HUES6 (cell line): ENCODE results near the gene STAT5A.
"Not testable (repeated sequence)": the region's sequence is repeated elsewhere in the genome, so short reads cannot be mapped to it uniquely, and the experiment has no call there.

Experiments
- H3K27ac ChIP-seq: 2 replicates; pipeline ENCODE4 v1.7.0; 2013; ENCODE audit warnings: low read depth, mild to moderate bottlenecking, low read length, inconsistent platforms
- H3K27me3 ChIP-seq: 2 replicates; pipeline ENCODE4 v1.6.1; 2013; ENCODE audit warnings: low read length; ENCODE audit not compliant: control insufficient read depth, insufficient read depth
- H3K36me3 ChIP-seq: 2 replicates; pipeline ENCODE4 v1.6.1; 2013; ENCODE audit warnings: low read length; ENCODE audit not compliant: control insufficient read depth, insufficient read depth
- H3K4me1 ChIP-seq: 2 replicates; pipeline ENCODE4 v1.6.1; 2013; ENCODE audit warnings: low read length; ENCODE audit not compliant: control insufficient read depth, insufficient read depth
- H3K4me3 ChIP-seq: 2 replicates; pipeline ENCODE4 v1.5.1; 2013; ENCODE audit warnings: low read depth, low read length
- H3K9ac ChIP-seq: one replicate; pipeline ENCODE4 v1.6.1; 2013; ENCODE audit warnings: mild to moderate bottlenecking, low read length
- H3K9me3 ChIP-seq: 2 replicates; pipeline ENCODE4 v1.6.1; 2013; ENCODE audit warnings: low read depth, low read length; ENCODE audit not compliant: control insufficient read depth, insufficient read depth

The STAT5A gene

DNA sequence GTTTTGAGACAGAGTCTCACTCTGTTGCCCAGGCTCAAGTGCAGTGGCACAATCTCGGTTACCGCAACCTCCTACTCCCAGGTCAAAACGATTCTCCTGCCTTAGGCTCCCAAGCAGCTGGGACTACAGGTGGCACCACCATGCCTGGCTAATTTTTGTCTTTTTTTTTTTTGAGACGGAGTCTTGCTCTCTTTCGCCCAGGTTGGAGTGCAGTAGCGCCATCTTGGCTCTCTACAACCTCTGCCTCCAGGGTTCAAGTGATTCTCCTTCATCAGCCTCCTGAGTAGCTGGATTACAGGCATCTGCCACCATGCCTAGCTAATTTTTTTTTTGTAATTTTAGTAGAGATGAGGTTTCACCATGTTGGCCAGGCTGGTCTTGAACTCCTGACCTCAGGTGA is 29.7 kb downstream of the STAT5A start:
- H3K9me3 ChIP-seq, H3K9ac ChIP-seq, H3K4me3 ChIP-seq, H3K27ac ChIP-seq, H3K27me3 ChIP-seq: not testable (repeated sequence)
- peaks cover 14% of the 10 kb centered on the region; the same call in 1 of the 2 replicates for H3K4me1 ChIP-seq
- peaks cover 73% of the 10 kb centered on the region for H3K36me3 ChIP-seq

DNA sequence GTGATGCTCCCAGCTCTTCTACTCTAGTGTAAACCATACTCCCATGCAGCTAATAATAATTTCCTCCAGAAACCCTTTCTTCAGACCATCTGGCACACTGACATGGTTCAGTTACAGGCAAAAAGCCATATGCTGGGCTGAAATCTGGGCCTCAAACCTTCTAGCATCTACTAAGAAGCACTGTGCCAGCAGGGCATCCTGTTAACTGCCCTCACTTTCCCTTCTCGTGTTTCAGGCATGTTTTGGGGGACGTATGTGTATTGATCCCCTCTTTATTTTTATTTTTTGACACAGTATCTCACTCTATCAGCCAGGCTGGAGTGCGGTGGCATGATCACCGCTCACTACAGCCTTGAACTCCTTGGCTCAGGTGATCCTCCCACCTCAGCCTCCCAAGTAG is 33.3 kb downstream of the STAT5A start:
- Histone ChIP-seq H3K4me1 (peaks cover 12% of the 10 kb centered on the region; the same call in 1 of the 2 replicates), H3K27ac (no peak overlapping the region), H3K9ac (no peak overlapping the region), H3K36me3 (peaks cover 76% of the 10 kb centered on the region), H3K27me3 (no peaks in the 10 kb centered on the region), H3K4me3 (no peak overlapping the region), H3K9me3 (no peaks in the 10 kb centered on the region)

DNA sequence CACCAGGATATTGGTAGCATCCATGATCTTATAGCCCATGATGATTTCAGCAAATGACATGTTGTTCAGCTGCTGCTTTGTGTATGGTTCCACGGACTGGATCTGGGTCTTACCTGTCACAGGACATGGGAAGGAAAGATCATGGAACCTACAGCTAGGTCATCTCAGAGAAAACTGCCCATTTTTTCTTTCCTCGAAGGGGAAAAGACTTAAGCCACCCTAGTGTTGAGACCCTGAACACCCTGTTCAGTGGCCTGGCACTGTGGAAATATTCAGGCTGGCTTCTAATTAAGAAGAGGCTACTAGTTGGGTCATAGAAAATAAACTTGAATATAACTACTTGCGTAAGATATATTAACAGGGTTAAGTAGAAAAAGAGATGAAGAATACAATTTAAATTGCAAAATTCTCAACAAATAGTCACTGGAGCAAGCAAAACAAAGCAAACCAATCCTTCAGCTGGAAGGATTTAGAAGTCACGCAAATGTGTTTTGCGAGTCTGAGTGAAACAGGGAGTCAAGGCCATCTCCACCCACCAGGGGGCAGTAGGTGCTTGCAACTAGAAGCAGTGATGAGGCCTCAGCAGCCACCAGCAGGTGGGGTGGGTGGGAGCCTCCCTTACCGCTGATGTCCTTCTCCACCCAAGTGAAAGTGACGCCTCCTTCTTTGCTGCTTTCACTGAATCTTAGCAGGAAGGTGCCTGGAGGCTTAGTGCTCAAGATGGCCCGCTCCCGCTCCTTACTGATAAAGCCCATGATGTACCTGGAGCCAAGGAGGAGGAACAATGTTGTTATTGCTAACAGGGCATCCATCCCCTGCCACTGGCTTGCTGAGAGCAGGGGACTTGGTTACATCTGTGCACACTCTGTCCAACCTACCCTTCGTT is 34.3 kb downstream of the STAT5A start:
- no peak overlapping the region for H3K27ac ChIP-seq
- H3K4me3 ChIP-seq: no peak overlapping the region
- H3K36me3 ChIP-seq: peaks cover 76% of the 10 kb centered on the region
- H3K9ac ChIP-seq: no peak overlapping the region
- no peaks in the 10 kb centered on the region for H3K9me3 ChIP-seq
- peaks cover 12% of the 10 kb centered on the region; the same call in 1 of the 2 replicates for H3K4me1 ChIP-seq
- H3K27me3 ChIP-seq: no peaks in the 10 kb centered on the region

DNA sequence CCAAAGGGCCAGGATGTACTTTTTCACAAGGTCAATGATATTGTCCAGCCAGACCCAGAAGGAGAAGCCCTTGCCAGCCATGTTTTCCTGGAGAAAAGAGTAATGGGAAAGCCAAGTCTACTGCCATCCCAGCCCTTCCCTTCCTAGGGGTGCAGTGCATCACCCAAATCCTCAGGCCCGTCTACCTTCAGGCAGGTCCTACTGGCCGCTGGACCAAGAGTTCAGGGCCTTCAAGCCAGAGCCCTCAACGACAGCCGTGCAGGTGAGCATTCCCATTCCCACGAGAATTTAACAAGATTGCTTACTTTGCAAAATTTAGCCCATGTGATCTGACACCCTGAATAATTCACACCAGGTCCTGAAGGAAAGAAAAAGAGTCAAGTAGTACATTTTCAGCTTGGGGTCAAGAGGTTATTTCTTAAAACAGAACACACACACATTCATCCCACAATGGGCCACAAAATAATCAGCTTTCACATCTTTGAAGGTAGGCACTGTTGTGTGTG is 35.0 kb downstream of the STAT5A start:
- no peak overlapping the region for H3K27ac ChIP-seq
- no peaks in the 10 kb centered on the region for H3K27me3 ChIP-seq
- peaks cover 71% of the 10 kb centered on the region for H3K36me3 ChIP-seq
- H3K9me3 ChIP-seq: no peaks in the 10 kb centered on the region
- peaks cover 12% of the 10 kb centered on the region; the same call in 1 of the 2 replicates for H3K4me1 ChIP-seq
- no peak overlapping the region for H3K9ac ChIP-seq
- no peak overlapping the region for H3K4me3 ChIP-seq

DNA sequence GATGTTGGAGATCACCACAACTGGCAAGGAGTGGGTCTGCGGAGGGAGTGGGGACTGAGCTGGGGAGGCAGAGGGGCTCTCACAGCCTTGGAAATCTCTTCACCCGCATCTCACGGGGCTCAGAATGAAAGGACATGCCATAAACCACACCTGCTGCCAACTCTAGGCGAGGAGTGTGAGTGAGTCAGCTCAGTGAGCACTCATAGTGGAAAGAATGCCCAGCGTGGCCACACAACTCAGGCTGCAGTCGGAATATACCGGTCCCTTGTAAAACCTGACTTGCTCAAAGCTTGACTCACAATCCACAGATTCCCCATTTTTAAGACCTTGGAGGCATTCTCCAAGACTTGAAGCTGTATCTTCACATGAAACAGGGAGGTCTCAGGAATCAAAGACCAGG is 36.7 kb downstream of the STAT5A start:
- Histone ChIP-seq H3K4me3 (no peak overlapping the region), H3K27me3 (no peaks in the 10 kb centered on the region), H3K9me3 (no peaks in the 10 kb centered on the region), H3K4me1 (peaks cover 23% of the 10 kb centered on the region), H3K9ac (no peak overlapping the region), H3K36me3 (peaks cover 64% of the 10 kb centered on the region), H3K27ac (no peak overlapping the region)

DNA sequence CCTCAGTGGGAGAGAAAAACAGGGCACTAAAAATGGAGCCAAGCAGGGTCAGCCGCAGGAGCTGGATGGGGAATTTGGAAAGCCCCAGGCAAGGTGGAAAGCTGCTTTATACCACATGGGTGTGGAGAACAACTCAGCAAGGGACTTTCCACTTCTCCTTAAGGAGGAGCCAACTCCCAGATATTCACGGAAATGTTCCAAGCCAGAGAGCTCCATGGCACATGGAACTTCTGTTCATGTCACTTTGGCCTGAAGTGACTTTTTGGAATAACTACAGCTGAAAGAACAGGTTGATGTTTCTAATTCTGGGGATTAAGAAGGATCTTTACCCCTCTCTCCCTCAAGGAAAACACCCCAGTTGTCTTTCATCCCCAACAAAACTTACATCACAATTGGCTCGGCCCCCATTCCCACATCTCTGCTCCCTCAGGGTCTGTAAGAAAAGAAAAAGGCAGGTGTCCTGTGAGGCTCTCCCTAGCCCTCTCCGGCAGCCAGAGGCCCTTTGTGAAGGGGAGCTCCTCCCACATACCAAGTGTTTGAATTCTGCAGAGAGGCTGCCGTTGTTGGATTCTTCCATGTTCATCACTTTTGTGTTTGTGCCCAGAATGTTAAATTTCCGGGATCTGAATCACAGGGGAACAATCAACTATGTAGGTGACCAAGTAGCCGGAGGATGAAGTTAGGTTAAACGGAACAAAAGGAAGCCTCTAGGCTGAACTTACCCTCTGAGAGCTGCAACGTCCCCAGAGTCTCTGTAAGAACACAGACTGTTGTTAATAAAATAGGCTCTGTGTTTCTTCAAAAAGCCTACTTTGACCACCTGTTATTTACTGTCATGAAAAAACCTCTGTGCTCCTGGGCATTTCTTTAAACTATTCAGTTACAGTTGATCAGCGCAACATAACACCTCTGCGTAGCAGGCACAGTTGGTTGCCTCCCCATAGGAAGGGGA is 41.0 kb downstream of the STAT5A start:
- peak overlapping the region; percentile 91 for H3K27ac ChIP-seq
- no peaks in the 10 kb centered on the region for H3K9me3 ChIP-seq
- peak overlapping the region; percentile 61 for H3K9ac ChIP-seq
- H3K4me1 ChIP-seq: peaks cover 16% of the 10 kb centered on the region
- H3K4me3 ChIP-seq: peak overlapping the region; percentile 30
- H3K36me3 ChIP-seq: peaks cover 59% of the 10 kb centered on the region
- H3K27me3 ChIP-seq: no peaks in the 10 kb centered on the region

DNA sequence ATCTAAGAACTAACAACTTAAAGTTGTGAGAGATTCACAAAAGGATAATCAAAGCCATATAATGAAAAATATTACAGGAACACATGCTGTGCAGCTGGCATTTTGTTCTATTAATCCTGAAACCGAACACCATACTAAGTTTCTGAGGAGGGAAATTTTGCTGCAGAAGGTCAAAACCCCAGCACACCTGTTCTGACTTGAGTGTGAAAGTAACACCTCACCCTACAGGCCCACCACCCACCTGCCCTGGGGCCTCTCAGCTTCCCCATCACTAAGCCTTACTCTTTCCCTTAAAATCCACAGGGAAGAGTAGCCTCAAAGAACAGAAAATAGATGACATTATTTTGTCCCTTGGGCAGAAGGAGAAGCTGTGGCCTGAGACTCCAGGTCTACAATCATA is 44.8 kb downstream of the STAT5A start:
- H3K9me3 ChIP-seq: no peaks in the 10 kb centered on the region
- no peaks in the 10 kb centered on the region for H3K27me3 ChIP-seq
- H3K36me3 ChIP-seq: peaks cover 63% of the 10 kb centered on the region
- peaks cover 16% of the 10 kb centered on the region for H3K4me1 ChIP-seq
- no peak overlapping the region for H3K27ac ChIP-seq
- no peak overlapping the region for H3K9ac ChIP-seq
- no peak overlapping the region for H3K4me3 ChIP-seq

DNA sequence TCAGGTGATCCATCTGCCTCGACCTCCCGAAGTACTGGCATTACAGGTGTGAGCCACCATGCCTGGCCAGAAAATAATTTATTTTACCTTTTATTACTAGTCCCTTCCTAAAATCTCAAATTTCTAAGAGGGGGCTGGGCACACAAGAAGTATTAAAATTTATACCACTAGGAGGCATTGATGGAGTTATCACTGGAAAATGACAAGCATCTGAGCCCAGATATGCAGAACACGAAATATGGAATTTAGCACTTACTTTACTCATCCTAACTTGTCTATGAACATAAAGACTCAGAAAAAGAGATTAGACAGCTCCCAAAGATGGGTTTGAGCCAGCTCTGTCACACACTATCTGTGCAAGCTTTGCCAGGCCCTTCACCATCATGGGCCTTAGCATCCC is 46.4 kb downstream of the STAT5A start:
- Histone ChIP-seq H3K4me3 (no peak overlapping the region), H3K27me3 (no peaks in the 10 kb centered on the region), H3K4me1 (peaks cover 4% of the 10 kb centered on the region), H3K36me3 (peaks cover 71% of the 10 kb centered on the region), H3K9me3 (no peaks in the 10 kb centered on the region), H3K27ac (no peak overlapping the region), H3K9ac (no peak overlapping the region)

DNA sequence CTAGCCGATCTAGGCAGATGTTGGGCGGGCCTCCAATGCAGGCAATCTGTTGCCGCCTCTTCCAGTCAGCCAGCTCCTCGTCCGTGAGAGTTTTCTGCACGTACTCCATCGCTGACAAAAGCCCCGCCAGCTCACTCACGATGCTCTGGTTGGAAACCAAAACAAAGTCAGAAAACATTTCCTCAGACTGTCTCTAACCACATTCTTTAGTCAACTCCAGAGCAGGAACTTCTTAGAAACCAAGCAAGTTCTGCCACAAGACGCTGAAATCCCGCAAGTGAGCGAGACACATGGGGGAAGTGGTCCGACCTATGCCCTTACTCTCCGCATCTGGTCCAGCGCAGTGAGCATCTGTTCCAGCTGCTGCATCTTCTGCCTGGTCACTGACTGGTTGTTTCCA is 49.1 kb downstream of the STAT5A start:
- no peaks in the 10 kb centered on the region for H3K9me3 ChIP-seq
- H3K27me3 ChIP-seq: no peaks in the 10 kb centered on the region
- H3K4me3 ChIP-seq: no peak overlapping the region
- H3K36me3 ChIP-seq: peaks cover 76% of the 10 kb centered on the region
- no peak overlapping the region for H3K9ac ChIP-seq
- no peaks in the 10 kb centered on the region for H3K4me1 ChIP-seq
- H3K27ac ChIP-seq: no peak overlapping the region

DNA sequence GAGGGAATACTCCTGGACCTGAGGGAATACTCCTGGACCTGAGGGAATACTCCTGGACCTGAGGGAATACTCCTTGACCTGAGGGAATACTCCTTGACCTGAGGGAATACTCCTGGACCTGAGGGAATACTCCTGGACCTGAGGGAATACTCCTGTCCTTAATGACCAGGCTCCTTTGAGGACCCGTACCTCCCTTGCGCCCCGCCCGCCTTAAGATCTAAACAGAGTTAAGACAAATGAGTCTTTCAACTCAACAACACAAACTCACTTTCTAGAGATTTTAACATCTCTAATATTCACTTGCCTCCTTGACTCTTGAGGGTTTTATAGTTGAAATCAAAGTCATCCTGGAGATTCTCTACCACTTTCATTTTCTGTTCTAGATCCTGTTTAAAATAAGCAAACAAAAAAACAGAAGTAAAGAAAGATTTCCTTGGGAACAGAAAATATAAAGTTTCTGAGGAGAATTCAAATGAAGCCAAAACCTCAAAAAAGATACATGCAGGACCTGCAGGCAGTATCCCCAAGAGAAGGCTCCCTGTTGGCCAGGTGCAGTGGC is 50.2 kb downstream of the STAT5A start:
- H3K27ac ChIP-seq: no peak overlapping the region
- H3K9ac ChIP-seq: no peak overlapping the region
- H3K4me3 ChIP-seq: no peak overlapping the region
- no peaks in the 10 kb centered on the region for H3K27me3 ChIP-seq
- H3K4me1 ChIP-seq: no peaks in the 10 kb centered on the region
- H3K36me3 ChIP-seq: peaks cover 72% of the 10 kb centered on the region
- H3K9me3 ChIP-seq: no peaks in the 10 kb centered on the region
